ENCODE measurements around the gene GGPS1. TPM values are rescaled to one million over a fixed set of nuclear protein-coding genes. Genes with fewer than 3 reads are reported as not detected.
"Not testable (repeated sequence)": the region's sequence is repeated elsewhere in the genome, so short reads cannot be mapped to it uniquely, and the experiment has no call there.

The GGPS1 gene
- 10 to 100 TPM; 13.5 to 33.2 TPM for total RNA-seq

- Histone ChIP-seq H3K4me1 (ENCODE audit: control insufficient read depth in 1 of 2, low read depth in 2 of 2) (peaks cover 48 to 70% of the 10 kb centered on the region in 2 donors), H3K9me3 (no peaks in the 10 kb centered on the region), H3K27ac (peak within 1 kb of the TSS; percentile 92 to 97), H3K27me3 (replicated peaks; ENCODE audit: insufficient read depth) (no peaks in the 10 kb centered on the region), H3K4me3 (peak within 1 kb of the TSS; percentile 78), H3K36me3 (no peaks in the 10 kb centered on the region)
- peak; percentile 94 for DNase-seq (ENCODE audit: low spot score)
- peak; percentile 100 for ATAC-seq (ENCODE audit: insufficient number of reproducible peaks, low FRiP score, low read depth)
- no peak for TF ChIP-seq CTCF (IDR thresholded peaks at IDR 0.05)
Observed at GRCh38 chr1:235328271-235329138, at the start of gene GGPS1. Gene GGPS1 (plus strand): TSS chr1:235328570. CDS start chr1:235335265, 6,695 bp downstream.

GRCh38 chr1:235278915-235279292 is 49.5 kb upstream of the GGPS1 start:
- peaks cover 3 to 25% of the 10 kb centered on the region in 2 donors for H3K4me1 ChIP-seq (ENCODE audit: control insufficient read depth in 1 of 2, low read depth in 2 of 2)

GRCh38 chr1:235279694-235280093 is 48.7 kb upstream of the GGPS1 start:
- ATAC-seq (ENCODE audit: insufficient number of reproducible peaks, low FRiP score, low read depth) (no peak), DNase-seq (ENCODE audit: low spot score) (no peak)
- H3K27me3 ChIP-seq (replicated peaks; ENCODE audit: insufficient read depth), result no peaks in the 10 kb centered on the region
- no peak for TF ChIP-seq CTCF (IDR thresholded peaks at IDR 0.05)
- no peaks in the 10 kb centered on the region for H3K36me3 ChIP-seq
- no peak overlapping the region for H3K27ac ChIP-seq
- peaks cover 3 to 25% of the 10 kb centered on the region in 2 donors for H3K4me1 ChIP-seq (ENCODE audit: control insufficient read depth in 1 of 2, low read depth in 2 of 2)
- H3K9me3 ChIP-seq, result no peaks in the 10 kb centered on the region
- no peak overlapping the region for H3K4me3 ChIP-seq

More at GRCh38 chr1:235278915-235279292, 49.5 kb upstream of the GGPS1 start:
- TF ChIP-seq CTCF (IDR thresholded peaks at IDR 0.05), result no peak
- no peaks in the 10 kb centered on the region for H3K36me3 ChIP-seq
- no peak for ATAC-seq (ENCODE audit: insufficient number of reproducible peaks, low FRiP score, low read depth)
- no peak overlapping the region for H3K4me3 ChIP-seq
- no peaks in the 10 kb centered on the region for H3K27me3 ChIP-seq (replicated peaks; ENCODE audit: insufficient read depth)
- DNase-seq (ENCODE audit: low spot score), result no peak
- H3K9me3 ChIP-seq, result no peaks in the 10 kb centered on the region
- H3K27ac ChIP-seq, result no peak overlapping the region

GRCh38 chr1:235280467-235280866 is 47.9 kb upstream of the GGPS1 start:
- H3K27ac ChIP-seq, result no peak overlapping the region
- H3K4me1 ChIP-seq (ENCODE audit: control insufficient read depth in 1 of 2, low read depth in 2 of 2), result peaks cover 6 to 19% of the 10 kb centered on the region in 2 donors
- no peaks in the 10 kb centered on the region for H3K27me3 ChIP-seq (replicated peaks; ENCODE audit: insufficient read depth)
- no peak for TF ChIP-seq CTCF (IDR thresholded peaks at IDR 0.05)
- DNase-seq (ENCODE audit: low spot score), result no peak
- H3K36me3 ChIP-seq, result no peaks in the 10 kb centered on the region
- ATAC-seq (ENCODE audit: insufficient number of reproducible peaks, low FRiP score, low read depth), result no peak
- no peak overlapping the region for H3K4me3 ChIP-seq
- no peaks in the 10 kb centered on the region for H3K9me3 ChIP-seq

- not testable (repeated sequence) for H3K27ac ChIP-seq; ATAC-seq (ENCODE audit: insufficient number of reproducible peaks, low FRiP score, low read depth); H3K9me3 ChIP-seq; DNase-seq (ENCODE audit: low spot score); H3K27me3 ChIP-seq (replicated peaks; ENCODE audit: insufficient read depth); H3K4me3 ChIP-seq; H3K36me3 ChIP-seq
- peaks cover 13 to 28% of the 10 kb centered on the region in 2 donors for H3K4me1 ChIP-seq (ENCODE audit: control insufficient read depth in 1 of 2, low read depth in 2 of 2)
Observed at GRCh38 chr1:235283636-235284035, 44.7 kb upstream of the GGPS1 start.
